NT2/D1 (cell line): ENCODE measurements around the gene PPIL1.

Experiments used
- DNase-seq: peaks from one replicate; pipeline ENCODE4 v3.0.0-alpha.2; 2011; ENCODE audit warnings: low read depth, low spot score
- H3K27me3 ChIP-seq: 2 replicates; pipeline ENCODE4 v1.6.0; 2011; ENCODE audit warnings: mild to moderate bottlenecking; ENCODE audit not compliant: insufficient read length, insufficient read depth
- H3K36me3 ChIP-seq: 2 replicates; pipeline ENCODE4 v1.6.1; 2011; ENCODE audit warnings: mild to moderate bottlenecking, low read length, mixed read lengths; ENCODE audit not compliant: insufficient read depth, insufficient read length
- H3K4me1 ChIP-seq: 2 replicates; pipeline ENCODE4 v1.5.1; 2011; ENCODE audit not compliant: insufficient read depth, insufficient read length
- H3K4me3 ChIP-seq: 2 replicates; pipeline ENCODE4 v1.5.1; 2011; ENCODE audit warnings: low read depth; ENCODE audit not compliant: insufficient read length
- H3K9ac ChIP-seq: 2 replicates; pipeline ENCODE4 v1.6.0; 2011; ENCODE audit warnings: low read depth; ENCODE audit not compliant: insufficient read length
- H3K9me3 ChIP-seq: 2 replicates; pipeline ENCODE4 v1.5.1; 2011; ENCODE audit warnings: mild to moderate bottlenecking, low read length; ENCODE audit not compliant: insufficient read depth
- SUZ12 ChIP-seq: IDR thresholded peaks from 2 replicates; pipeline ENCODE4 v1.6.1; 2011; ENCODE audit not compliant: insufficient read length, insufficient read depth; ENCODE audit errors: extremely low read depth
- YY1 ChIP-seq: IDR thresholded peaks from 2 replicates; pipeline ENCODE4 v1.6.1; 2011; ENCODE audit not compliant: insufficient read length, insufficient read depth
- ZNF274 ChIP-seq: IDR thresholded peaks from 2 replicates; pipeline ENCODE4 v1.6.1; 2011; ENCODE audit warnings: mild to moderate bottlenecking, low read depth, low read length

The PPIL1 gene

DNA sequence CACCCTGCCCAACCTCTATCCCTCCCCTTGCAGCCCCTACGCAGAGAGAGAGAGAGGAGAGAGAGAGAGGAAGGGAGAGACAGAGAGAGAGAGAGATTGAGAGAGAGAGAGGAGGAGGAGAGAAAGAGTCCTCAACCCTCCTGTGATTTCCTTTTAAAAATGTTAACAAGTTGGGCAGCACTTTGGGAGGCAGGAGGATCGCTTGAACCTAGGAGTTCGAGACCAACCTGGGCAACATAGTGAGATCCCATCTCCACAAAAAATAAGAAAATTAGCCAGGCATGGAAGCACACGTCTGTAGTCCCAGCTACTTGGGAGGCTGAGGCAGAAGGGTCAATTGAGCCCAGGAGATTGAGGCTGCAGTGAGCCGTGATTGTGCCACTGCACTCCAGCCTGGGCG is 65.4 kb downstream of the PPIL1 start:
- no peak for TF ChIP-seq ZNF274
- no peak for TF ChIP-seq SUZ12
- no peak for TF ChIP-seq YY1

DNA sequence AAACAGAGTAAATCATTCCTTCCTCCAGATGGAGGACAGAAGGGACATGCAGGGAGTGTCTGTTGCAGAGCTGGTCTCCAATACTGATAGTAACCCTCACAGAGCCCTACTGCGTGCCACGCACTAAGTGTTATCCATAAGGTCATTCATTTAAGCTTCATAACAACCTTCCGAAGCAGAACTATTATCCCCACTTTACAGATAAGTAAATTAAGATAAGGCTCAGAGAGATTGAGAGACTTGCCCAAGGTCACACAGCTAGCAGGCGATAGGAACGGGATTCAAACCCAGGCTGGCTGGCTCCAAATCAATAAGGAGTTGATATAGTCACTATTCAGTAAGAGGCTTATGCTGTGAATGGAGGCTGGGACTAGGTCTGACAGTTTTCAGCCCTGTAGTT is 66.0 kb downstream of the PPIL1 start:
- DNase-seq: no peak

More for the DNA sequence above, 65.4 kb downstream of the PPIL1 start:
- no peaks in the 10 kb centered on the region for H3K9me3 ChIP-seq
- H3K36me3 ChIP-seq: no peaks in the 10 kb centered on the region
- H3K9ac ChIP-seq: no peak overlapping the region
- no peak for DNase-seq
- no peaks in the 10 kb centered on the region for H3K27me3 ChIP-seq
- H3K4me3 ChIP-seq: no peak overlapping the region
- H3K4me1 ChIP-seq: peaks cover 14% of the 10 kb centered on the region

DNA sequence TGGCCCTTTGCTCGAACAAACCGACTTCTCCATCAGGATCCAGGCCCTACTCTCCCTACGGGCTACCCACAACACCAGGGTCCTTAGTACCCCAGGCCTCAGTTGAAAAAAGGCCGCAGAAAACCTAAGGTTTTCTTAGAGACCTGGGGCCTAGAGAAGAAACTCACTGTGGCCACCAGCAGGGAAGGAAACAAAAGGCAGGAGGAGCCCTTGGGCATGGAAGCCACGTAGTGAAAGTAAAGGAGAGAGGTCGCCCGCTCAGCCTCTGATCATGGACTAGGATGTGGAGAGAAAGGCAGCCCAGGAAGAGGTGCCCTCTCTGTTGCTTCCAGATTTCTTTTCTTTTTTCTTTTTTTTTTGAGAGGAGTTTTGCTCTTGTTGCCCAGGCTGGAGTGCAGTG is 66.9 kb downstream of the PPIL1 start:
- no peak for DNase-seq
- TF ChIP-seq ZNF274: no peak
- no peak for TF ChIP-seq YY1
- TF ChIP-seq SUZ12: no peak
- Histone ChIP-seq H3K27me3 (no peaks in the 10 kb centered on the region), H3K9me3 (no peaks in the 10 kb centered on the region), H3K36me3 (no peaks in the 10 kb centered on the region), H3K4me3 (no peak overlapping the region), H3K9ac (no peak overlapping the region), H3K4me1 (peaks cover 14% of the 10 kb centered on the region)

More for the DNA sequence above, 66.0 kb downstream of the PPIL1 start:
- peaks cover 14% of the 10 kb centered on the region for H3K4me1 ChIP-seq
- no peaks in the 10 kb centered on the region for H3K27me3 ChIP-seq
- no peaks in the 10 kb centered on the region for H3K36me3 ChIP-seq
- no peaks in the 10 kb centered on the region for H3K9me3 ChIP-seq
- no peak overlapping the region for H3K9ac ChIP-seq
- H3K4me3 ChIP-seq: no peak overlapping the region
- no peak for TF ChIP-seq YY1
- TF ChIP-seq ZNF274: no peak
- TF ChIP-seq SUZ12: no peak

DNA sequence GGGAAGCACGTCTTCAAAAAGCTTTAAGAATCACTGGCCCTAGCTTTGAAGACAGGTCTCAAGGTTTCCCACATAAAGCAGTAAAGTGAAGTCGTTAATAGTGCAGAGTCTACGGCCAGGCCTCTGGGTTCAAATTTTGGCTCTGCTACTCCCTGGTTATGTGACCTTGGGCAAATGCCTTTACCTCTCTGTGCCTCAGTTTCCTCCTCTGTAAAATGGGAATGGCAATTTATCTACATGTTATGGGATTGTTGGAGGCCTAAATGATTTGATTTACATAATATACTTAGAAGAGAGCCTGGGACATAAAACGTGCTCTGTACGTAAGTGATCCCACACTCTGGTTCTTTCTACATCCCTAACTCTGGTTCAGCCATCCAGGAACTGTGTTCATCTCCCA is 67.5 kb downstream of the PPIL1 start:
- TF ChIP-seq ZNF274 (no peak), YY1 (no peak), SUZ12 (no peak)
- Histone ChIP-seq H3K36me3 (no peaks in the 10 kb centered on the region), H3K4me3 (no peak overlapping the region), H3K9me3 (no peaks in the 10 kb centered on the region), H3K27me3 (no peaks in the 10 kb centered on the region), H3K4me1 (peaks cover 14% of the 10 kb centered on the region), H3K9ac (no peak overlapping the region)
- DNase-seq: no peak

DNA sequence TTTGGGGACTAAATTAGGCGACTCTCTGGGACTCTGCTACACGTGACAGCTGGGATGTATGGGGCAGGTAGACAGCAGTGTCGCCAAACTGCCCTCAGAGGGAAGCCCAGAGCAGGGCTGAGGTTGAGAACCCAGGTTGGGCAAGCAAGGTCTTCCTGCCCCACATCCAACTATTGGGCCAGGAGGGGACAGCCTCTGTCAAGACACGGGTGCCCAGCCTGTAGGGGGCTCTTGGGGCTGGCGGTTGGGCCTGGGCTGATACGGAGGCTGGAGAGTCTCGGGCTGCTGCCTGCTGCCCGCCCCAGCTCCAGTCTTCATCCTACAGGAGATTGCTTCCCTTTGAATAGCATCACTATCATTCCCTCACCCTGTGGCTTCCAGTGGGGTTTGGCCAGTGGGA is 68.7 kb downstream of the PPIL1 start:
- DNase-seq: no peak

DNA sequence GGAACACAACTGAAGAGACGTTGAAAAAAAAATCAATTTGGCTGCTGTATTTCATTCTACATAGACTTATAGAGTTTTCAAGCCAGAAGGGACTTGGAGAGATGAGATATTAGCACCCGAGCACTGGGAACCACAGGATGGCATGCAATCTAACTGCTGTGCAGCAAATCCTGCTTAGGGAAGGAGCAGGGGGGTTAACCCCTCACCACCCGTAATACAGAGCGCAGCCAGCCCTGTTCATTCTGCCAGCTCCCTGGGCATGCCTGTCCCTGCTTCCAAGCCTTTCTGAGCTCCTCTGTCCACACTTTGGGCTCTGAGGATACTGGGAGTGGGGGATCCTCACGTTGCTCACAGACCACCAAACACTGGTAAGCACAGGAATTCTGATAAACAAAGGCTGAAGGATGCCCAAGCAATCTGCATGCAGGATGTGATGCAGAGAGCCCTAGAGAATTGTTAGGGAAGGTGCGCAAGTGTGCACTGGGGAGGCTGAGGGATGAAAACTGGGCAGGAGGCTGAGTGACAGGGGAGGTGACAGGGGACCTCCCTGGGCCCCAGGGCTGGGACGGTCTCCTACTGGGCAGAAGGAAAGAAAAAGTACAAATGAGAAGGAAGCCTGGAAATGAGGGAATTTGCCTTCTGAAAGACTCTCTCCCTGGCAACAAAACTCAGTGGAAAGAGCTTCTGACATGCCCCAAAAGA is 69.4 kb downstream of the PPIL1 start:
- no peak overlapping the region for H3K4me3 ChIP-seq
- no peaks in the 10 kb centered on the region for H3K36me3 ChIP-seq
- TF ChIP-seq YY1 (no peak), SUZ12 (no peak), ZNF274 (no peak)
- H3K9me3 ChIP-seq: no peaks in the 10 kb centered on the region
- no peaks in the 10 kb centered on the region for H3K27me3 ChIP-seq
- H3K4me1 ChIP-seq: peaks cover 11% of the 10 kb centered on the region
- H3K9ac ChIP-seq: no peak overlapping the region
- no peak for DNase-seq

More for the DNA sequence above, 68.7 kb downstream of the PPIL1 start:
- no peaks in the 10 kb centered on the region for H3K27me3 ChIP-seq
- peaks cover 14% of the 10 kb centered on the region for H3K4me1 ChIP-seq
- H3K9ac ChIP-seq: no peak overlapping the region
- no peak overlapping the region for H3K4me3 ChIP-seq
- no peaks in the 10 kb centered on the region for H3K9me3 ChIP-seq
- TF ChIP-seq YY1: no peak
- TF ChIP-seq SUZ12: no peak
- no peak for TF ChIP-seq ZNF274
- no peaks in the 10 kb centered on the region for H3K36me3 ChIP-seq
